HEK293T (cell line): Measurements from ENCODE around the gene LRRC4C.

ENCODE experiments used
- CTCF ChIA-PET: fragments of 350-600 bp; formaldehyde crosslinking; extraction: SDS; loops from one replicate; lab custom pipeline; 2021; ENCODE audit warnings: antibody characterized with exemption, inconsistent platforms; lab: Yijun Ruan, JAX
- POLR2A ChIA-PET: fragments of 350-600 bp; formaldehyde crosslinking; extraction: SDS; loops from one replicate; lab custom pipeline; 2020; ENCODE audit warnings: antibody characterized with exemption, inconsistent platforms; lab: Yijun Ruan, JAX
- DNase-seq: peaks from one replicate; pipeline ENCODE4 v3.0.0; 2012; ENCODE audit warnings: mixed read lengths; ENCODE audit errors: extremely low spot score
- ARNT ChIP-seq: fragments of 450-650 bp; IDR thresholded peaks from 2 replicates; pipeline ENCODE4 v1.6.1; 2017; ENCODE audit warnings: mild to moderate bottlenecking
- BHLHE40 ChIP-seq: fragments of 450-650 bp; IDR thresholded peaks from 2 replicates; pipeline ENCODE4 v1.6.1; 2016; ENCODE audit warnings: mild to moderate bottlenecking, moderate library complexity, borderline replicate concordance
- CTBP1 ChIP-seq: fragments of 450-650 bp; IDR thresholded peaks from 2 replicates; pipeline ENCODE4 v1.6.1; 2016; ENCODE audit warnings: borderline replicate concordance
- ELF4 ChIP-seq: fragments of 450-650 bp; IDR thresholded peaks from 2 replicates; pipeline ENCODE4 v1.6.1; 2017; ENCODE audit warnings: antibody characterized with exemption
- FOXA1 ChIP-seq: fragments of 450-650 bp; IDR thresholded peaks from 2 replicates; pipeline ENCODE4 v1.6.1; 2016; ENCODE audit warnings: mild to moderate bottlenecking
- FOXK2 ChIP-seq: fragments of 450-650 bp; IDR thresholded peaks from 2 replicates; pipeline ENCODE4 v1.6.1; 2016; ENCODE audit warnings: mild to moderate bottlenecking
- FOXM1 ChIP-seq: fragments of 450-650 bp; IDR thresholded peaks from 2 replicates; pipeline ENCODE4 v1.6.1; 2017; ENCODE audit warnings: mild to moderate bottlenecking, borderline replicate concordance
- HDGF ChIP-seq: fragments of 450-650 bp; IDR thresholded peaks from 2 replicates; pipeline ENCODE4 v1.6.1; 2017; ENCODE audit warnings: antibody characterized with exemption, borderline replicate concordance
- L3MBTL2 ChIP-seq: fragments of 450-650 bp; conservative IDR thresholded peaks from 2 replicates; pipeline ENCODE4 v1.6.1; 2016; ENCODE audit warnings: mild to moderate bottlenecking
- LEF1 ChIP-seq: fragments of 450-650 bp; IDR thresholded peaks from 2 replicates; pipeline ENCODE4 v1.6.1; 2017; ENCODE audit warnings: mild to moderate bottlenecking, borderline replicate concordance
- NFRKB ChIP-seq: fragments of 450-650 bp; IDR thresholded peaks from 2 replicates; pipeline ENCODE4 v1.6.1; 2016; ENCODE audit warnings: mild to moderate bottlenecking, moderate library complexity
- PKNOX1 ChIP-seq: fragments of 450-650 bp; IDR thresholded peaks from 2 replicates; pipeline ENCODE4 v1.6.1; 2016
- SP1 ChIP-seq: fragments of 450-650 bp; IDR thresholded peaks from 2 replicates; pipeline ENCODE4 v1.6.1; 2017
- SUZ12 ChIP-seq: fragments of 450-650 bp; IDR thresholded peaks from 2 replicates; pipeline ENCODE4 v1.6.1; 2016; ENCODE audit warnings: mild to moderate bottlenecking
- TARDBP ChIP-seq: fragments of 450-650 bp; IDR thresholded peaks from 2 replicates; pipeline ENCODE4 v1.6.1; 2016
- ZNF384 ChIP-seq: fragments of 450-650 bp; IDR thresholded peaks from 2 replicates; pipeline ENCODE4 v1.6.1; 2016

The LRRC4C gene

GRCh38 chr11:41074318-41074717 is 385.1 kb downstream of the LRRC4C start:
- no peak for DNase-seq
- CTCF ChIA-PET = no interaction called here
- no peak for TF ChIP-seq TARDBP
- TF ChIP-seq FOXM1 = no peak
- no peak for TF ChIP-seq SUZ12
- TF ChIP-seq PKNOX1 = no peak
- no peak for TF ChIP-seq ARNT
- TF ChIP-seq NFRKB = no peak
- TF ChIP-seq FOXK2 = no peak
- TF ChIP-seq LEF1 = no peak
- POLR2A ChIA-PET = no interaction called here

GRCh38 chr11:41065432-41065831 is 394.0 kb downstream of the LRRC4C start:
- POLR2A ChIA-PET = no interaction called here
- no peak for DNase-seq
- TF ChIP-seq HDGF = no peak
- no peak for TF ChIP-seq BHLHE40
- no peak for TF ChIP-seq LEF1
- TF ChIP-seq ARNT = no peak
- TF ChIP-seq FOXK2 = no peak
- CTCF ChIA-PET = no interaction called here

- POLR2A ChIA-PET = no interaction called here
- CTCF ChIA-PET = no interaction called here
- TF ChIP-seq BHLHE40 (no peak), SP1 (no peak), SUZ12 (no peak), FOXM1 (no peak), TARDBP (no peak), ARNT (no peak), ELF4 (no peak), FOXA1 (no peak), CTBP1 (no peak), LEF1 (no peak), ZNF384 (no peak), HDGF (no peak)
- no peak for DNase-seq
Measured at GRCh38 chr11:41058138-41058537, 401.3 kb downstream of the LRRC4C start.

GRCh38 chr11:41056892-41057569 is 402.4 kb downstream of the LRRC4C start:
- TF ChIP-seq L3MBTL2 (no peak), ELF4 (no peak), PKNOX1 (no peak), BHLHE40 (no peak)
- ChIA-PET POLR2A (no interaction called here), CTCF (no interaction called here)
- no peak for DNase-seq

- POLR2A ChIA-PET = no interaction called here
- TF ChIP-seq FOXA1 (no peak), CTBP1 (no peak), FOXM1 (no peak), ELF4 (no peak), LEF1 (no peak), ARNT (no peak), TARDBP (no peak), PKNOX1 (no peak), SUZ12 (no peak), SP1 (no peak)
- DNase-seq = no peak
- CTCF ChIA-PET = no interaction called here
Measured at GRCh38 chr11:41053894-41054293, 405.6 kb downstream of the LRRC4C start.

GRCh38 chr11:41051919-41052635 is 407.4 kb downstream of the LRRC4C start:
- CTCF ChIA-PET = no interaction called here
- POLR2A ChIA-PET = no interaction called here
- DNase-seq = no peak
- no peak for TF ChIP-seq ZNF384
- TF ChIP-seq HDGF = no peak
- TF ChIP-seq CTBP1 = no peak
- no peak for TF ChIP-seq SUZ12
- TF ChIP-seq TARDBP = no peak
- TF ChIP-seq ARNT = no peak
- TF ChIP-seq BHLHE40 = no peak
- TF ChIP-seq FOXM1 = no peak
- no peak for TF ChIP-seq ELF4
- no peak for TF ChIP-seq NFRKB
- TF ChIP-seq PKNOX1 = no peak
- no peak for TF ChIP-seq LEF1
- no peak for TF ChIP-seq L3MBTL2
- TF ChIP-seq FOXK2 = no peak
- TF ChIP-seq SP1 = no peak
